Measurements from ENCODE around the gene RNU6-1. TPM values are rescaled to one million over a fixed set of nuclear protein-coding genes. Genes with fewer than 3 reads are reported as not detected.

RNU6-1 gene
- polyA plus RNA-seq, 1 donor = not detected

DNA sequence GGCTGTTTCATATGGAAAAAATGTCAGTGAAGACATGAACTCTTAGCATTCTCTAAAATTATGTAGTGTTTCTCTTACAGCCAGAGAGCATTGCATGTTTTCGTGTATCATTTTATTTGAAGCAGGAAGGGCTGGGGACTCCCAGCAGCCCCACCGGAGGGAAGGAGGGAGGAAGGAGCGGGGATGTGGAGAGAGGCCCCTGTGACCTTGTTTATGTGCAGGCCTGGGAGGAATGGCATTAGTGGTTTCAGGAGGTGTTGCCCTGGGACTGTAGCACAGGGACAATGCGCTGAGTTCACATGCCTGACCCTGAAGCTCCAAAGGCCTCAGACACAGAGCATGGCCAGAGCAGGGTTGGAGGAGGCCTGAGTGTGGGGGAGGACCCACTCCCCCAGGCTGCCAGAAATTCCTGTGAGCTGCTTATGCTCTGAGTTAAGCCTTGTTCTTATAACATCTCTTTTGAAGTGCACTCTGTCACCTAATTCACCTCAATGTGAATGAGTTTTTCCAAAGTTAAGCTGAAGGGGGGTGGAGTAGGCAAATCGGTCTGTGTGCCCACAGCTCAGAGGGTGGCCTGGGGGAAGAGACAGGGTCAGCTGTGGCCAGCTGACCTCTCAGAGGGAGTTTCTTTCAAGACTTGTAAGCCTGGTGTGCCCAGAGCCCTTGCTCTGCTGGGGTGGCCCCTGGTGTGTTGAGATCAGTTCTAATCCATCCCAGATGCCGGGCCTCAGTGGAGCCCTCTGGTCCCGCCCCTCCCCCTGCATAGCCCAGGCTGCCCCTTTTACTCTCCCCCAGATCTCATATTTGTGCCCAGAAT is 3.9 kb upstream of the RNU6-1 start:
- no peak overlapping the region for H3K4me3 ChIP-seq (ENCODE audit: low read length)
- WGBS (ENCODE audit: insufficient coverage, low lambda C conversion rate) = no CpG with 5 or more reads among the region's 7 CpGs
- no peak for DNase-seq
- peaks cover 5% of the 10 kb centered on the region for H3K4me1 ChIP-seq (ENCODE audit: control insufficient read depth, insufficient read depth, low read length)
- no peaks in the 10 kb centered on the region for H3K36me3 ChIP-seq (ENCODE audit: control insufficient read depth, insufficient read depth, low read length)
- no peaks in the 10 kb centered on the region for H3K9me3 ChIP-seq (ENCODE audit: control insufficient read depth, low read depth, low read length)
- H3K27ac ChIP-seq (ENCODE audit: low read length) = peak overlapping the region; percentile 24
- H3K27me3 ChIP-seq (ENCODE audit: control insufficient read depth, insufficient read depth, low read length) = no peaks in the 10 kb centered on the region

GRCh38 chr15:67843092-67843501 is 3.3 kb upstream of the RNU6-1 start:
- peaks cover 12% of the 10 kb centered on the region for H3K4me1 ChIP-seq (ENCODE audit: control insufficient read depth, insufficient read depth, low read length)
- no peak overlapping the region for H3K4me3 ChIP-seq (ENCODE audit: low read length)
- H3K36me3 ChIP-seq (ENCODE audit: control insufficient read depth, insufficient read depth, low read length) = no peaks in the 10 kb centered on the region
- WGBS (ENCODE audit: insufficient coverage, low lambda C conversion rate) = no CpG with 5 or more reads among the region's 7 CpGs
- no peaks in the 10 kb centered on the region for H3K9me3 ChIP-seq (ENCODE audit: control insufficient read depth, low read depth, low read length)
- H3K27me3 ChIP-seq (ENCODE audit: control insufficient read depth, insufficient read depth, low read length) = no peaks in the 10 kb centered on the region
- DNase-seq = no peak
- no peak overlapping the region for H3K27ac ChIP-seq (ENCODE audit: low read length)

GRCh38 chr15:67841513-67841762 is 1.6 kb upstream of the RNU6-1 start:
- no CpG with 5 or more reads among the region's 4 CpGs for WGBS (ENCODE audit: insufficient coverage, low lambda C conversion rate)
- H3K4me1 ChIP-seq (ENCODE audit: control insufficient read depth, insufficient read depth, low read length) = peaks cover 14% of the 10 kb centered on the region
- no peaks in the 10 kb centered on the region for H3K9me3 ChIP-seq (ENCODE audit: control insufficient read depth, low read depth, low read length)
- H3K27me3 ChIP-seq (ENCODE audit: control insufficient read depth, insufficient read depth, low read length) = peaks cover 10% of the 10 kb centered on the region
- peak overlapping the region; percentile 98 for H3K4me3 ChIP-seq (ENCODE audit: low read length)
- H3K36me3 ChIP-seq (ENCODE audit: control insufficient read depth, insufficient read depth, low read length) = no peaks in the 10 kb centered on the region
- peak overlapping the region; percentile 98 for H3K27ac ChIP-seq (ENCODE audit: low read length)
- DNase-seq = no peak

GRCh38 chr15:67840749-67841512 is 1.1 kb upstream of the RNU6-1 start:
- Histone ChIP-seq H3K36me3 (ENCODE audit: control insufficient read depth, insufficient read depth, low read length) (no peaks in the 10 kb centered on the region), H3K27ac (ENCODE audit: low read length) (peak overlapping the region; percentile 98), H3K4me3 (ENCODE audit: low read length) (peak overlapping the region; percentile 98), H3K27me3 (ENCODE audit: control insufficient read depth, insufficient read depth, low read length) (peaks cover 14% of the 10 kb centered on the region), H3K9me3 (ENCODE audit: control insufficient read depth, low read depth, low read length) (peaks cover 2% of the 10 kb centered on the region), H3K4me1 (ENCODE audit: control insufficient read depth, insufficient read depth, low read length) (peaks cover 17% of the 10 kb centered on the region)
- no CpG with 5 or more reads among the region's 17 CpGs for WGBS (ENCODE audit: insufficient coverage, low lambda C conversion rate)
- no peak for DNase-seq

DNA sequence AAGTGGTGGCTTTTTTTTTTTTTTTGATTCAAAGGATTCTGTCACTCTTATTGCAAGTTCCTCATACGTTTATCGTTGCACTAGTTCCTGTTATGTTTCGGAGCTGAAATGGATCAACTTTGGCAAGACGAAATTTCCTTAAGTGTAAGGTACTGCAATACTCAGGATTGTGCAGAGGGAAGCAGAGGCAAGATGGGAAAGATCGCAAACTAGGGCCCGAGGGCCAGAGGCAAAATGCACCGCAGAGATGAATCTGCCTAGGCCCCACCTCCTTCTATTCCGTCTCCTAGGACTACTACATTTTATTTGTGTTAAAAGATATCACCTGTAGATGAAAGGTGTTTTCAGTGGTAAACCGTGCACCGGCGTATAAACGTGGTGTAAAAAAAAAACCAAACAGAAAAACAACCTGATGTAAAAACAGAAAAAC is 331 bp downstream of the RNU6-1 start:
- peak in 1 of 2 donors; percentile 80 for DNase-seq

DNA sequence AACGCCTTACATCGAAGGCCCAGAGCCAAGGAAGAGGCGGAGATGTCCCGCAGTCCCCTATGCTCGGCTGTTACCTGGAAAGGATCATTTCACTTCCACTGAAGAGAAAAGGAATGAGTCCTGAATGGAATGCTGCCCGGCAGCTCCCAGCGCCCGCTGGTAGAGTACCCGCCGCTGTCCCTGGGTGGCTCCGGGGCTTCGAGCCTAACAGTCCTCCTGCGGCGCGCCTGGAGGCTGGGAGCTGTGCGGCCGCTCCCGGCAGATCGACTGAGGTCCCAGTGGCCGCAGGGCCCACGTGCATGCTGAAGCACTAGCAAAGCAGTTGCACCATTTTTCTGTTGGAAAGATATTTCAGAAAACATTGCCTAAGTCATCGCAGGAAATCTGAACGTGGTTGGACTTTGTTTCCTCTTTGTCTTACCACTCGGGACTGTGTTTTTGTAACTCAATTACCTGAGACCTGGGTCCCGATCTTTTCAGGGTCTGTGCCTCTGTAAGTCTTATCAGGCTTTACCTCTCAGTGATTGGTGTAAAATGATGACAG is 984 bp downstream of the RNU6-1 start:
- peaks cover 15% of the 10 kb centered on the region for H3K9me3 ChIP-seq (ENCODE audit: control insufficient read depth, low read depth, low read length)
- H3K4me3 ChIP-seq (ENCODE audit: low read length) = peak overlapping the region; percentile 98
- H3K27ac ChIP-seq (ENCODE audit: low read length) = peak overlapping the region; percentile 98
- no peaks in the 10 kb centered on the region for H3K36me3 ChIP-seq (ENCODE audit: control insufficient read depth, insufficient read depth, low read length)
- 0% methylated on average over 3 of the region's 25 CpGs for WGBS (ENCODE audit: insufficient coverage, low lambda C conversion rate)
- peaks cover 33% of the 10 kb centered on the region for H3K4me1 ChIP-seq (ENCODE audit: control insufficient read depth, insufficient read depth, low read length)
- peak; percentile 69 to 79 for DNase-seq
- peaks cover 35% of the 10 kb centered on the region for H3K27me3 ChIP-seq (ENCODE audit: control insufficient read depth, insufficient read depth, low read length)

More for the DNA sequence above, 331 bp downstream of the RNU6-1 start:
- Histone ChIP-seq H3K4me1 (ENCODE audit: control insufficient read depth, insufficient read depth, low read length) (peaks cover 30% of the 10 kb centered on the region), H3K4me3 (ENCODE audit: low read length) (peak overlapping the region; percentile 98), H3K27ac (ENCODE audit: low read length) (peak overlapping the region; percentile 98), H3K27me3 (ENCODE audit: control insufficient read depth, insufficient read depth, low read length) (peaks cover 28% of the 10 kb centered on the region), H3K36me3 (ENCODE audit: control insufficient read depth, insufficient read depth, low read length) (no peaks in the 10 kb centered on the region), H3K9me3 (ENCODE audit: control insufficient read depth, low read depth, low read length) (peaks cover 15% of the 10 kb centered on the region)
- WGBS (ENCODE audit: insufficient coverage, low lambda C conversion rate) = 0% methylated on average over 1 of the region's 12 CpGs

DNA sequence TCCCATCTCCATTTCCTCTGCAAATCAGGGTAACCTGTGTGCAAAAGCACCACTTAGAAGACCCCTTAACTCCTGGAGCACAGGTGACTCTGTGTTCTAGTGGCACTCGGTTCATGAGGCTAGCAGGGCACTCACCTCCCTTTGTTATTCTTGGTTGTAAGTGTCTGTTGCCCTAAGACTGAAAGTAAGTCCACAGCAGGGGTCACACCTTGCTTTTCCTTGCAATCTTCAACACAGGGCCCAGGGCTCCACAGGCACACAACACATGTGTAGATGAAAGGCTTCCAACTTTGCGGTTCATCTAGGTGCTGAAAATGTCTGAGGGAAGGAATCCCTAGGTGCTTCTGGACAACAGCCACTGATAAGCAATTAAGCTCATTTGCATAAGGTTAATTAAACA is 2.9 kb downstream of the RNU6-1 start:
- peaks cover 46% of the 10 kb centered on the region for H3K4me1 ChIP-seq (ENCODE audit: control insufficient read depth, insufficient read depth, low read length)
- no peak overlapping the region for H3K4me3 ChIP-seq (ENCODE audit: low read length)
- no CpG with 5 or more reads among the region's 2 CpGs for WGBS (ENCODE audit: insufficient coverage, low lambda C conversion rate)
- H3K27me3 ChIP-seq (ENCODE audit: control insufficient read depth, insufficient read depth, low read length) = peaks cover 54% of the 10 kb centered on the region
- H3K36me3 ChIP-seq (ENCODE audit: control insufficient read depth, insufficient read depth, low read length) = no peaks in the 10 kb centered on the region
- no peak overlapping the region for H3K27ac ChIP-seq (ENCODE audit: low read length)
- DNase-seq = no peak
- peaks cover 15% of the 10 kb centered on the region for H3K9me3 ChIP-seq (ENCODE audit: control insufficient read depth, low read depth, low read length)

DNA sequence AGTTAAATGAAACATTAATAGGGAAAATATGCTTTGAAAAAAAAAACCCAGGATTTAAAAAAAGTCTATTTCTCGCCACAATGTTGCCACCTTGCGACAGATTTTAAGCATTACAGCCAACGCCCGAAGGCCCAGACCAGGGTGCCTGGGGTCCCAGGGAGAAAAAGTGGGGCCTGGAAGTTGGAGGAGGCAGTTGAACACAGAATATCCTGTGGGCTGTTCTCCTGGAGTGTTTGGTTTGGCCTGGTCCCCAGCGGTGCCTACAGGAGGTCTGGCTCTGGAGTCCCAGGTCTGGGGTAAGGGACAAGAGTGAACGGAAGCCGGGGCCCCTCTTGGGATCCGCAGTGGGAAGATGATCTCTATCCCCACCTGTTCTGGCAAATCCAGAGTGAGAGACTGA is 3.4 kb downstream of the RNU6-1 start:
- Histone ChIP-seq H3K36me3 (ENCODE audit: control insufficient read depth, insufficient read depth, low read length) (no peaks in the 10 kb centered on the region), H3K9me3 (ENCODE audit: control insufficient read depth, low read depth, low read length) (peaks cover 15% of the 10 kb centered on the region), H3K27me3 (ENCODE audit: control insufficient read depth, insufficient read depth, low read length) (peaks cover 58% of the 10 kb centered on the region), H3K4me3 (ENCODE audit: low read length) (no peak overlapping the region), H3K4me1 (ENCODE audit: control insufficient read depth, insufficient read depth, low read length) (peaks cover 46% of the 10 kb centered on the region), H3K27ac (ENCODE audit: low read length) (no peak overlapping the region)
- DNase-seq = no peak
- 0% methylated on average over 2 of the region's 8 CpGs for WGBS (ENCODE audit: insufficient coverage, low lambda C conversion rate)

GRCh38 chr15:67836134-67836455 is 3.8 kb downstream of the RNU6-1 start:
- WGBS (ENCODE audit: insufficient coverage, low lambda C conversion rate) = 0% methylated on average over 2 of the region's 16 CpGs
- Histone ChIP-seq H3K27ac (ENCODE audit: low read length) (no peak overlapping the region), H3K36me3 (ENCODE audit: control insufficient read depth, insufficient read depth, low read length) (no peaks in the 10 kb centered on the region), H3K9me3 (ENCODE audit: control insufficient read depth, low read depth, low read length) (peaks cover 15% of the 10 kb centered on the region), H3K27me3 (ENCODE audit: control insufficient read depth, insufficient read depth, low read length) (peaks cover 62% of the 10 kb centered on the region), H3K4me1 (ENCODE audit: control insufficient read depth, insufficient read depth, low read length) (peaks cover 43% of the 10 kb centered on the region), H3K4me3 (ENCODE audit: low read length) (peak overlapping the region; percentile 28)
- no peak for DNase-seq

GRCh38 chr15:67835297-67836133 is 4.3 kb downstream of the RNU6-1 start:
- no peak overlapping the region for H3K27ac ChIP-seq (ENCODE audit: low read length)

More at GRCh38 chr15:67835297-67836133, 4.3 kb downstream of the RNU6-1 start:
- peaks cover 68% of the 10 kb centered on the region for H3K27me3 ChIP-seq (ENCODE audit: control insufficient read depth, insufficient read depth, low read length)
- peaks cover 15% of the 10 kb centered on the region for H3K9me3 ChIP-seq (ENCODE audit: control insufficient read depth, low read depth, low read length)
- peak in 1 of 2 donors; percentile 47 for DNase-seq
- H3K36me3 ChIP-seq (ENCODE audit: control insufficient read depth, insufficient read depth, low read length) = no peaks in the 10 kb centered on the region
- H3K4me3 ChIP-seq (ENCODE audit: low read length) = peak overlapping the region; percentile 28
- H3K4me1 ChIP-seq (ENCODE audit: control insufficient read depth, insufficient read depth, low read length) = peaks cover 42% of the 10 kb centered on the region
- no CpG with 5 or more reads among the region's 59 CpGs for WGBS (ENCODE audit: insufficient coverage, low lambda C conversion rate)
